ENCODE measurements around the gene ITGA2B.
"Not testable (repeated sequence)": the region's sequence is repeated elsewhere in the genome, so short reads cannot be mapped to it uniquely, and the experiment has no call there.

ITGA2B gene

GRCh38 chr17:44329516-44329915, 59.9 kb downstream of the ITGA2B start:
- not testable (repeated sequence) for DNase-seq

- no peak for DNase-seq
Observed at GRCh38 chr17:44327715-44328449, 61.6 kb downstream of the ITGA2B start.

GRCh38 chr17:44326861-44327444, 62.5 kb downstream of the ITGA2B start:
- DNase-seq, result peak; percentile 99

- peak; percentile 98 for DNase-seq
Observed at GRCh38 chr17:44324571-44325275, 64.7 kb downstream of the ITGA2B start, which contains the start of gene SLC25A39. Gene SLC25A39, minus strand, starts transcription at chr17:44324823. Its CDS starts 1,261 bp downstream, at chr17:44323562.

GRCh38 chr17:44324092-44324570, 65.3 kb downstream of the ITGA2B start:
- no peak for DNase-seq

- no peak for DNase-seq
Observed at GRCh38 chr17:44323359-44324091, 65.9 kb downstream of the ITGA2B start.

- no peak for DNase-seq
Observed at GRCh38 chr17:44322236-44322895, 67.1 kb downstream of the ITGA2B start.
